Measurements from ENCODE around the gene FOXP2. TPM values are rescaled to one million over a fixed set of nuclear protein-coding genes. Genes with fewer than 3 reads are reported as not detected.

FOXP2 gene
- total and polyA plus RNA-seq, 9 of the 15 experiments (the other 6 are each of a cell fraction or from before 2014, with no cell fraction given), result not detected

DNA sequence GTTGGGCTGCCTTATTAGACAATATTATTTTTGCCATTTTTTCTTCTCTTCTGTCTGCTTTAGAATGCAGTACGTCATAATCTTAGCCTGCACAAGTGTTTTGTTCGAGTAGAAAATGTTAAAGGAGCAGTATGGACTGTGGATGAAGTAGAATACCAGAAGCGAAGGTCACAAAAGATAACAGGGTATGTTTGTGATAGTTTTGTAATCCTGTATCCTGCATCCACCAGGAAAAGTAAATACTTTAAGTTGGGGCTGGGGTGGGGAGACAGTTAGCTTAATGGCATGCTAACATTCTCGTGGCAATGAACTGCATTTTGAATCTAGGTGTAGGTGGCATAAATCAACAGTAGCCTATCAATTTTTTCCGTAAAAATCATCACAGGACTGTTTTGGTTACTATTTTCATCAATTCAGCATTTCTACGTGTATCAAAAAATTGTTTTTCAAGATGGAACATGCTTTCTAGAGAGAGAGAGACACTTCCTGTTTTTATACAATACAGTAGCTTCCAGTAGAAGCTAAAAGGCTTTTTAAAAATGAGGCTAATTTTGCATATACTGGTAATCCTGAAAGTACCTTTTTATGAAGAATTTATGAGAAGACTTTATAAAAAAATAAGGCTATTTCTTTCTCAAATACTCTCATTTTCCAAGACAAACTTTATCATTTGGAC is 247.5 kb downstream of the FOXP2 start (continued):
- TF ChIP-seq, protein P1, sequence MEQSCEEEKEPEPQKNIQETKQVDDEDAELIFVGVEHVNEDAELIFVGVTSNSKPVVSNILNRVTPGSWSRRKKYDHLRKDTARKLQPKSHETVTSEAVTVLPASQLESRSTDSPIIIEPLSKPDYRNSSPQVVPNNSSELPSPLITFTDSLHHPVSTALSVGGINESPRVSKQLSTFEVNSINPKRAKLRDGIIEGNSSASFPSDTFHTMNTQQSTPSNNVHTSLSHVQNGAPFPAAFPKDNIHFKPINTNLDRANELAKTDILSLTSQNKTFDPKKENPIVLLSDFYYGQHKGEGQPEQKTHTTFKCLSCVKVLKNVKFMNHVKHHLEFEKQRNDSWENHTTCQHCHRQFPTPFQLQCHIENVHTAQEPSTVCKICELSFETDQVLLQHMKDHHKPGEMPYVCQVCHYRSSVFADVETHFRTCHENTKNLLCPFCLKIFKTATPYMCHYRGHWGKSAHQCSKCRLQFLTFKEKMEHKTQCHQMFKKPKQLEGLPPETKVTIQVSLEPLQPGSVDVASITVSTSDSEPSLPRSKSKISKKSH (CRISPR knock-in tag; IDR thresholded peaks at IDR 0.05), result no peak
- no peak for TF ChIP-seq NR2C1 (IDR thresholded peaks at IDR 0.05)
- TF ChIP-seq NR2C1 (tag; IDR thresholded peaks at IDR 0.05), result no peak
- TF ChIP-seq SREBF1 (IDR thresholded peaks at IDR 0.05; ENCODE audit: borderline replicate concordance, low read depth, low read length), result no peak
- no peak for TF ChIP-seq ETV5 (CRISPR knock-in tag; IDR thresholded peaks at IDR 0.05; ENCODE audit: low read depth)
- TF ChIP-seq RBM25 (IDR thresholded peaks at IDR 0.05; ENCODE audit: low read depth, low read length, severe bottlenecking), result no peak
- TF ChIP-seq, protein P2, sequence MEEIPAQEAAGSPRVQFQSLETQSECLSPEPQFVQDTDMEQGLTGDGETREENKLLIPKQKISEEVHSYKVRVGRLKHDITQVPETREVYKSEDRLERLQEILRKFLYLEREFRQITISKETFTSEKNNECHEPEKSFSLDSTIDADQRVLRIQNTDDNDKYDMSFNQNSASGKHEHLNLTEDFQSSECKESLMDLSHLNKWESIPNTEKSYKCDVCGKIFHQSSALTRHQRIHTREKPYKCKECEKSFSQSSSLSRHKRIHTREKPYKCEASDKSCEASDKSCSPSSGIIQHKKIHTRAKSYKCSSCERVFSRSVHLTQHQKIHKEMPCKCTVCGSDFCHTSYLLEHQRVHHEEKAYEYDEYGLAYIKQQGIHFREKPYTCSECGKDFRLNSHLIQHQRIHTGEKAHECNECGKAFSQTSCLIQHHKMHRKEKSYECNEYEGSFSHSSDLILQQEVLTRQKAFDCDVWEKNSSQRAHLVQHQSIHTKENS (CRISPR knock-in tag; IDR thresholded peaks at IDR 0.05), result no peak
- TF ChIP-seq ZNF644 (tag; IDR thresholded peaks at IDR 0.05; ENCODE audit: low read depth), result no peak
- TF ChIP-seq, protein P3, sequence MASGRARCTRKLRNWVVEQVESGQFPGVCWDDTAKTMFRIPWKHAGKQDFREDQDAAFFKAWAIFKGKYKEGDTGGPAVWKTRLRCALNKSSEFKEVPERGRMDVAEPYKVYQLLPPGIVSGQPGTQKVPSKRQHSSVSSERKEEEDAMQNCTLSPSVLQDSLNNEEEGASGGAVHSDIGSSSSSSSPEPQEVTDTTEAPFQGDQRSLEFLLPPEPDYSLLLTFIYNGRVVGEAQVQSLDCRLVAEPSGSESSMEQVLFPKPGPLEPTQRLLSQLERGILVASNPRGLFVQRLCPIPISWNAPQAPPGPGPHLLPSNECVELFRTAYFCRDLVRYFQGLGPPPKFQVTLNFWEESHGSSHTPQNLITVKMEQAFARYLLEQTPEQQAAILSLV (tag; IDR thresholded peaks at IDR 0.05), result no peak
- TF ChIP-seq, protein P4, sequence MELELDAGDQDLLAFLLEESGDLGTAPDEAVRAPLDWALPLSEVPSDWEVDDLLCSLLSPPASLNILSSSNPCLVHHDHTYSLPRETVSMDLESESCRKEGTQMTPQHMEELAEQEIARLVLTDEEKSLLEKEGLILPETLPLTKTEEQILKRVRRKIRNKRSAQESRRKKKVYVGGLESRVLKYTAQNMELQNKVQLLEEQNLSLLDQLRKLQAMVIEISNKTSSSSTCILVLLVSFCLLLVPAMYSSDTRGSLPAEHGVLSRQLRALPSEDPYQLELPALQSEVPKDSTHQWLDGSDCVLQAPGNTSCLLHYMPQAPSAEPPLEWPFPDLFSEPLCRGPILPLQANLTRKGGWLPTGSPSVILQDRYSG (tag; conservative IDR thresholded peaks at IDR 0.05; ENCODE audit: low read depth), result no peak
- TF ChIP-seq, protein P5, sequence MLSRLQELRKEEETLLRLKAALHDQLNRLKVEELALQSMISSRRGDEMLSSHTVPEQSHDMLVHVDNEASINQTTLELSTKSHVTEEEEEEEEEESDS (CRISPR knock-in tag; IDR thresholded peaks at IDR 0.05), result no peak
